ENCODE measurements around the gene TRIM29.

The TRIM29 gene

DNA sequence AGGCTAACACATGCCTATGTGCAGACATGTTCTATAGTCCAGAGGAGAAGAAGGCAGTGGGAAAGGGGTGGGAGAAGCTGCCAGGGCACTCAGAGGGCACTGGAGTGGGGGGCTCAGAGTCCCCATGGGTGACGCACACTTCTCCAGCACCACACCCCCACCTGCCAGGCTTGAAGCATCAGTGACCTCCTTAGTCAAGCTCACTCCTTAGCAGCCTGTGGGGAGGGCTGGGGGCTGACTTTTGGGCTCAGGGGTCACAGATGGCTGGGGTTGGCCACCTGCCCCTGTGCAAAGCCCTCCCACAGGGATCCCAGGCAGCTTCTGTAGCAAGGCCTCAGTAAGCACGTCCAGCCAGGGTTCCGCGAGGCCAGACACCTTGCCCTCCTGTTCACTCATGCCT is 18.8 kb downstream of the TRIM29 start:
- no peak for DNase-seq

DNA sequence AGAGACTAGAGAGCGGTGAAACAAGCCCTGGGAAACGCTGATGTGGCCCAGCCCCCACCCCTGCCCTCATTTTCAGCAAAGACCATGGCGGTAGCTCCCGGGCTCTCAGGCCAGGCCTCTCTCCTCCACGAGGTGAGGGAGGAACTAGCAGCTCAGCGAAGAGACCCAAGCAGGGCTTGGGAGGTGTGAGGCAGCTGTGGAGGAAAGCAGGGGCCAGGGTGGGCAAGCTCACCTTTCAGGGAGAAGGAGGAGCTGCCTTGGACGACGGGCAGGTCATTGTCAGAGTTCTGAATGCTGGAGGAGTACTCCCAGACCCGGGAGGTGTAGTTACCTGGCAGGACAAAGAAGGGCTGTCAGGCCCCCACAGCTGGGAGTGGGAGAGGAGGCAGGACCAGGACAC is 19.9 kb downstream of the TRIM29 start:
- no peak for DNase-seq

GRCh38 chr11:120116966-120117365 is 20.9 kb downstream of the TRIM29 start:
- DNase-seq = no peak

- DNase-seq = no peak
Measured at GRCh38 chr11:120115272-120116000, 22.5 kb downstream of the TRIM29 start.

DNA sequence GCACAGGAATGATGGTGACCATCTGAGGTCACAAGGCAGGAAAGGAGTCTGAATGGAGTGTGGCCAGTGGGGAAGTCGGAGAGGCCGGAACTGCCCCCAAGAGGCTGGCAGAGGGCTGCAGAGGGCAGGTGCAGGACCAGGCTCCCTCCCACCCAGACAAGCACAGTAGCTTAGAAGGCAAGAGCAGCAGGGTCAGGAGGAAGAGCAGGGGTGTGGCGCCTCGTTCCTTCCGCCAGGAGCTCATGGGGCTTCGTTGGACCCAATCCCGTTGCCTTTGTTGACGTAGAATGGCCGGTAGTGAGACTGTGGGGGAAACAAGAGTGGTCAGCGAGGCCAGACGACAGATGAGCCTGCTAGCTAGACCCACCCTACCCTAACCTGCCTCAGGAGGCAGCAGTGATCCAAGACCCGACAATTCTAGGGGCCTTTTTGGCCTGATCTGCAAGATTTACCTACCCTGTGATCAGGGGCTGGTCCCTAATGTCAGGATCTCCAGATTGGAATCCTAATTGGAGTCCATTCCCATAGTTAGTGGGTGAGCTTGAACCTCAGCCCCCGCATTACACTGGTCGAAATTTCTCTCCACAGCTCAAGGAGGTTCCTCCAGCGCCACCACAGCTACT is 25.6 kb downstream of the TRIM29 start:
- DNase-seq = no peak

- DNase-seq = no peak
Measured at GRCh38 chr11:120109531-120109930, 28.4 kb downstream of the TRIM29 start.

GRCh38 chr11:120108785-120109168 is 29.1 kb downstream of the TRIM29 start:
- no peak for DNase-seq

DNA sequence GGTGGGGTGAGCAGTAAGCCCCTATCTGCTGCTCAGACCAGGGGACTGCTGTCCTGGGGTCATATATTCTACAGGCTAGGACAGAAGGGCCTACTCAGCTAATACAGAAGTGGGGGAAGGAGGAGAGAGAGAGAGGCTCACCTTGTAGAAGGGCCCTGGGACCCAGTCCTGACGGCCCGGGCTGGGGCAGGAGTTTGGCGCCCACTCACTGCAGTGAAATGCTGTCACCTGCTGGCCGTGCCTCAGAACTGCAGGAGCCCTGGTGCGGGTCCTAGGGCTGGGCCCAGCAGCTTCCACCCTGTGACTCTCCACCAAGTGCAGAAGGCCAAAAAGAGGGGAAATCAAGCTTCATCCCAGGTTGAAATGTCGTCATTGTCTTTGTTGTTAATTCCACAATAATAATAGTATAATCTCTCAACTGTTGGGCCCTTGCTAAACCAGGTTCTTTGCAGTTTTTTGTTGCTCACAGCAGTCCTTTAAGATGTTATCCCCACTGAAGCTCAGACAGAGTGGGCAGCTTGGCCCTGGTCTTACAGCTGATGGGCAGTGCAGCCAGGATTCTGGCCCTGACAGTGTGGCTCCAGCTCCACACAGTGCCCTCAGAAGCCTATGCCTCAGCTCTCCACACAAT is 29.6 kb downstream of the TRIM29 start:
- peak; percentile 91 for DNase-seq

- DNase-seq = no peak
Measured at GRCh38 chr11:120107692-120108091, 30.2 kb downstream of the TRIM29 start.

GRCh38 chr11:120106354-120107150 is 31.4 kb downstream of the TRIM29 start:
- DNase-seq = no peak

- no peak for DNase-seq
Measured at GRCh38 chr11:120105576-120105975, 32.3 kb downstream of the TRIM29 start.

- DNase-seq = no peak
Measured at GRCh38 chr11:120104041-120104565, 33.8 kb downstream of the TRIM29 start.

DNA sequence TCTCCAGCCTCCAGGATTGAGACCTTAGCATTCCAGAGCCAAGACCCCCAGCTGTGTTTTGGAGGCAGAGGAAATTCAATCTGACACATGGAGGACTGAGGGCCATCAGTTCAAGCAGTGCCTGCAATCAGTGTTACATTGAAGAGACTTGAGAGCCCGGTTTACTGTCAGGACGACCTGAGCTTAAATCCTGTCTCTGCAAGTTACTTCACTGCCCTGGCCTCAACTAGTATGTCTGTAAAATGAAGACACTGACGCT is 35.1 kb downstream of the TRIM29 start:
- DNase-seq = peak; percentile 69

- DNase-seq = peak; percentile 84
Measured at GRCh38 chr11:120102050-120102863, 35.7 kb downstream of the TRIM29 start.

GRCh38 chr11:120098503-120099020 is 39.4 kb downstream of the TRIM29 start:
- no peak for DNase-seq

- DNase-seq = no peak
Measured at GRCh38 chr11:120097721-120098385, 40.1 kb downstream of the TRIM29 start.

GRCh38 chr11:120096369-120097191 is 41.3 kb downstream of the TRIM29 start:
- peak; percentile 74 for DNase-seq

DNA sequence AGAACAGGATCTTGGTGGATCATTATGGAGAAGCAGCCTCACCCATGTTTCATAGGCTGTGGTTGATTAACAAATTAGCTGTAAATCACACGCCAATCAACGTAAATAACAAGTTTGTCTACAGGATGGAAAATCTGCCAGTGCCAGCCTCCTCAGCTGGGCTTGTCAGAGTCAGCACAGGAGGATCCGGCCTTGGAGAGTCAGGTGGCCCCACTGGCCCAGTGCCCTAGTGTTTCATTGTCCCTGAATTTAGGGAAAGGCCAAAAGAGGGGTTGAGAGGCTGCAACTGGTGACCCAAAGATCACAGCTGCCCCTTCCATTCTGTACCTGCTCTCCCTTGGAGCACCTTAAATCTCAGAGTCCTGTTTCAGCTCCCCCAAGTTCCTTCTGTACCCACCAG is 42.4 kb downstream of the TRIM29 start:
- no peak for DNase-seq

DNA sequence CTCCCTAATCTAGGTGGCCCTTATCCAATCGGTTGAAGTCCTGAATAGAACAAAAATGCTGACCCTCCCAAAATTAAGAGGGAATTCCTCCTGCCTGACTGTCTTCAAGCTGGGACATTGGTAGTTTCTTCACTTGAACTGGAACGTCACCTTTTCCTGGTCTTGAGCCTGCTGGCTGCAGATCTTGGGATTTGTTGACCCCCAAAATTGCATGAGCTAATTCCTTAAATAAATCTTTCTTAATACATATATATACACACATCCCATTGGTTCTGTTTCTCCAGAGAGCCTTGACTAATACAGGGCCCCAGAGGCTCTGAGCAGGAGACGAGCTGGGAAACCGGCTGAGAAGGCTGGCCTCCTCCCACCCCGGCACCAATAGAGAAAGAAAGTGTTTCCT is 46.2 kb downstream of the TRIM29 start:
- DNase-seq = no peak

- DNase-seq = no peak
Measured at GRCh38 chr11:120091121-120091520, 46.8 kb downstream of the TRIM29 start.

- DNase-seq = no peak
Measured at GRCh38 chr11:120090411-120090810, 47.5 kb downstream of the TRIM29 start.
